HEK293 (cell line): ENCODE results near the gene IL1RAP.

Experiments
- CTCF ChIA-PET: fragments of 350-600 bp; formaldehyde crosslinking; extraction: SDS; loops from one replicate; lab custom pipeline; 2021; ENCODE audit warnings: antibody characterized with exemption; lab: Yijun Ruan, JAX
- POLR2A ChIA-PET: fragments of 300-600 bp; formaldehyde crosslinking; extraction: SDS; loops from one replicate; lab custom pipeline; 2020; ENCODE audit warnings: antibody characterized with exemption, inconsistent platforms; lab: Yijun Ruan, JAX
- H3K27ac ChIP-seq: fragments of 200-500 bp; sonication (Bioruptor generic); 2 replicates; pipeline ENCODE4 v1.5.1; 2014; ENCODE audit warnings: low read depth, low read length, control low read depth, inconsistent platforms; ENCODE audit errors: extremely low read depth
- H3K36me3 ChIP-seq, 2 experiments: fragments of 200-500 bp in 1 of 2; sonication (Bioruptor generic) in 1 of 2; 1 replicate in 1 of 2; 2 replicates in 1 of 2; pipeline ENCODE4 v1.5.1; 2014 to 2017; ENCODE audit warnings: inconsistent platforms in 2 of 2, low read length in 2 of 2; ENCODE audit not compliant: control insufficient read depth in 2 of 2, insufficient read depth in 1 of 2
- H3K4me1 ChIP-seq: fragments of 200-500 bp; sonication (Bioruptor generic); 2 replicates; pipeline ENCODE4 v1.5.1; 2014; ENCODE audit warnings: mild to moderate bottlenecking, low read length, inconsistent platforms; ENCODE audit not compliant: control insufficient read depth, insufficient read depth
- H3K4me3 ChIP-seq: 2 replicates; pipeline ENCODE4 v1.5.1; 2011; ENCODE audit warnings: low read depth, mild to moderate bottlenecking, control low read depth, low read length, moderate library complexity
- H3K9me3 ChIP-seq: fragments of 200-500 bp; sonication (Bioruptor generic); 2 replicates; pipeline ENCODE4 v1.5.1; 2014; ENCODE audit warnings: low read depth, low read length, inconsistent platforms; ENCODE audit not compliant: control insufficient read depth, insufficient read depth
- FEZF1 ChIP-seq: fragments of 450-650 bp; formaldehyde crosslinking; IDR thresholded peaks from 2 replicates; pipeline ENCODE4 v1.5.1; 2016; ENCODE audit warnings: missing biosample characterization, missing genetic modification characterization
- GLIS1 ChIP-seq: fragments of 450-650 bp; formaldehyde crosslinking; IDR thresholded peaks from 2 replicates; pipeline ENCODE4 v1.5.1; 2016; ENCODE audit warnings: missing biosample characterization, missing genetic modification characterization
- KLF1 ChIP-seq: fragments of 450-650 bp; formaldehyde crosslinking; IDR thresholded peaks from 2 replicates; pipeline ENCODE4 v1.5.1; 2016; ENCODE audit warnings: missing biosample characterization, missing genetic modification characterization
- MEIS1 ChIP-seq: sonication (generic); formaldehyde crosslinking; IDR thresholded peaks from 2 replicates; pipeline ENCODE4 v1.8.1; 2022; ENCODE audit warnings: missing genetic modification reagents, mild to moderate bottlenecking, borderline replicate concordance
- SP2 ChIP-seq: fragments of 450-650 bp; formaldehyde crosslinking; IDR thresholded peaks from 2 replicates; pipeline ENCODE4 v1.5.1; 2016; ENCODE audit warnings: missing biosample characterization, missing genetic modification characterization
- SP7 ChIP-seq: fragments of 450-650 bp; formaldehyde crosslinking; IDR thresholded peaks from 2 replicates; pipeline ENCODE4 v1.5.1; 2016; ENCODE audit warnings: missing biosample characterization, missing genetic modification characterization
- ZFHX2 ChIP-seq: fragments of 450-650 bp; formaldehyde crosslinking; conservative IDR thresholded peaks from 2 replicates; pipeline ENCODE4 v1.5.1; 2016; ENCODE audit warnings: missing biosample characterization, missing genetic modification characterization
- ZFP69B ChIP-seq: fragments of 450-650 bp; formaldehyde crosslinking; IDR thresholded peaks from 2 replicates; pipeline ENCODE4 v1.5.1; 2016; ENCODE audit warnings: missing biosample characterization, missing genetic modification characterization
- ZNF112 ChIP-seq: fragments of 450-650 bp; formaldehyde crosslinking; IDR thresholded peaks from 2 replicates; pipeline ENCODE4 v1.5.0; 2017; ENCODE audit warnings: missing biosample characterization, missing genetic modification characterization
- ZNF140 ChIP-seq: fragments of 450-650 bp; formaldehyde crosslinking; IDR thresholded peaks from 2 replicates; pipeline ENCODE4 v1.5.1; 2016; ENCODE audit warnings: missing biosample characterization, missing genetic modification characterization
- ZNF16 ChIP-seq: fragments of 450-650 bp; formaldehyde crosslinking; IDR thresholded peaks from 2 replicates; pipeline ENCODE4 v1.5.1; 2016; ENCODE audit warnings: low read depth, missing biosample characterization, missing genetic modification characterization
- ZNF248 ChIP-seq: fragments of 450-650 bp; formaldehyde crosslinking; IDR thresholded peaks from 2 replicates; pipeline ENCODE4 v1.5.1; 2017; ENCODE audit warnings: missing biosample characterization, missing genetic modification characterization
- ZNF292 ChIP-seq: fragments of 450-650 bp; formaldehyde crosslinking; IDR thresholded peaks from 2 replicates; pipeline ENCODE4 v1.5.1; 2016; ENCODE audit warnings: low read depth, missing biosample characterization, missing genetic modification characterization, borderline replicate concordance
- ZNF302 ChIP-seq: fragments of 450-650 bp; formaldehyde crosslinking; IDR thresholded peaks from 2 replicates; pipeline ENCODE4 v1.5.1; 2016; ENCODE audit warnings: missing biosample characterization, missing genetic modification characterization, low read depth
- ZNF354C ChIP-seq: fragments of 450-650 bp; formaldehyde crosslinking; IDR thresholded peaks from 2 replicates; pipeline ENCODE4 v1.5.1; 2016; ENCODE audit warnings: missing biosample characterization, missing genetic modification characterization, low read depth, borderline replicate concordance
- ZNF585B ChIP-seq: fragments of 450-650 bp; formaldehyde crosslinking; IDR thresholded peaks from 2 replicates; pipeline ENCODE4 v1.5.1; 2016; ENCODE audit warnings: missing biosample characterization, missing genetic modification characterization
- ZNF654 ChIP-seq: fragments of 450-650 bp; formaldehyde crosslinking; IDR thresholded peaks from 2 replicates; pipeline ENCODE4 v1.5.1; 2016; ENCODE audit warnings: low read depth, missing biosample characterization, missing genetic modification characterization
- ZNF677 ChIP-seq: fragments of 450-650 bp; IDR thresholded peaks from 2 replicates; pipeline ENCODE4 v1.5.0; 2018; ENCODE audit warnings: missing biosample characterization, mild to moderate bottlenecking, missing genetic modification characterization, moderate library complexity
- ZNF791 ChIP-seq: fragments of 450-650 bp; formaldehyde crosslinking; IDR thresholded peaks from 2 replicates; pipeline ENCODE4 v1.5.1; 2016; ENCODE audit warnings: missing biosample characterization, missing genetic modification characterization
- ZSCAN16 ChIP-seq: fragments of 450-650 bp; formaldehyde crosslinking; IDR thresholded peaks from 2 replicates; pipeline ENCODE4 v1.5.1; 2016; ENCODE audit warnings: missing biosample characterization, missing genetic modification characterization
- TF ChIP-seq, protein P1 (sequence below): fragments of 450-650 bp; formaldehyde crosslinking; IDR thresholded peaks from 2 replicates; pipeline ENCODE4 v1.5.1; 2016; ENCODE audit warnings: missing biosample characterization, missing genetic modification characterization
- TF ChIP-seq, protein P2 (sequence below): fragments of 450-650 bp; formaldehyde crosslinking; IDR thresholded peaks from 2 replicates; pipeline ENCODE4 v1.5.1; 2017; ENCODE audit warnings: missing biosample characterization, missing genetic modification characterization

The IL1RAP gene

DNA sequence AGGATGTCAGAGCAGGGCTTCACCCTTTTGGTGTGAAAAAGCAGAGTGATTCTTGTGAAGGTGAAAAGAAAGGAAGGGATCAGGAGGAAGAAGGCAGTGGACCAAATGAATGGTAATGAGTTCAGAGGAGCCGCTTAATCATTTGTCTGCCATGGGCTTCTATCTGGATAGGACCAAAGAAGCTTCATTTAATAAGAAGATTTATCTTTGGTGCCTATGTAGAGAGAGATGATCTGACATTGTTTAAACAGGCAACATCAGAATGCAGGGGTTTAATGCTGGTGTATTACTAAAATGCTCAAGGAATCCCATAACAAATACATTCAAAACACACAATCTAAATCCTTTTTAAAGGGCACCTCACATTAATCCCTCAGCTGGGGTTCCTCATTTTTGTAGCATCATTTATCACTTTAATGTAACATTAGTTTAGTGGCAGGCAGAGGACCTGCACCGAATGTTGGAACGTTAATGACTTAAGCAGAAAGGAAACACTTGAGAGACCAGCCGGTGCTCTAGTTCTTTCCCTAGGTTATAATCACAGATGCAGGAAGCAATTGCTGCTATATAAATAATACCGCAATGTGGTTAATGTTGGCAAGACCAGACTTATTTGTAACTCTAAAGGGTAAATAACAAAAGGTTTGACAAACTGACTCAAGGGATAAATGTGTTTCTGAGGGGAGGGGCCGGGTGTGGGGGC is 27.9 kb upstream of the IL1RAP start:
- Histone ChIP-seq H3K27ac (no peak overlapping the region), H3K4me1 (no peaks in the 10 kb centered on the region), H3K4me3 (no peak overlapping the region), H3K36me3 (no peaks in the 10 kb centered on the region), H3K9me3 (no peaks in the 10 kb centered on the region)
- 0 out of 2 replicates have a peak, but pooled peaks have one; percentile 23 for TF ChIP-seq GLIS1 (tag by site-specific recombination)
- 0 out of 2 replicates have a peak, but pooled peaks have one; percentile 20 for TF ChIP-seq SP7 (tag by site-specific recombination)
- TF ChIP-seq ZNF112 (tag by site-specific recombination): no peak
- POLR2A ChIA-PET: no interaction called here
- CTCF ChIA-PET: interaction anchor here (0.6 kb wide), 1 partner anchor 211 kb away, joined by 3 read pairs; no protein-coding TSS in a partner anchor

DNA sequence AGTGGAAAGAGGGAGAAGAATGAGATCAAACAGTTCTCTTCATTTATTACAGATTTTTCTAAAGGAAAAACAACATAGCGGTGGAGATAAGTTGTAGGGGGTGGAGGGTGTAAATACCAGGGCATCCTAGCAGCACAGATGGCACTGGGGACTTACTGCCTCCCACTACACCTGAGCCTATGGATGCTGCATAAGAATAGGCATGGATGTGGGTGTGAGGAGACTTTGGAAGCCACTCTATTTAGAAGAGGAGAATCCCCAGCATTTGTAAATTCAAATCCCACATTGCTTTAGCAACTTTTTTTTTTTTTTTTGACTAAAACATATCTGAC is 27.4 kb upstream of the IL1RAP start:
- H3K27ac ChIP-seq: no peak overlapping the region
- H3K36me3 ChIP-seq: no peaks in the 10 kb centered on the region
- H3K9me3 ChIP-seq: no peaks in the 10 kb centered on the region
- CTCF ChIA-PET: interaction anchor here (0.6 kb wide), 1 partner anchor 210 kb away, joined by 3 read pairs; no protein-coding TSS in a partner anchor
- no peak overlapping the region for H3K4me3 ChIP-seq
- POLR2A ChIA-PET: no interaction called here
- TF ChIP-seq ZSCAN16 (tag by site-specific recombination) (no peak), ZNF140 (tag by site-specific recombination) (no peak), SP7 (tag by site-specific recombination) (0 out of 2 replicates have a peak, but pooled peaks have one; percentile 0), MEIS1 (CRISPR knock-in tag) (no peak), ZNF354C (tag by site-specific recombination) (no peak), ZNF791 (tag by site-specific recombination) (no peak), ZFHX2 (peak; percentile 15; the same call in 1 of the 2 replicates), ZNF292 (tag by site-specific recombination) (no peak), FEZF1 (tag by site-specific recombination) (no peak), ZNF677 (tag by site-specific recombination) (no peak), ZFP69B (tag by site-specific recombination) (no peak)
- TF ChIP-seq, protein P1, sequence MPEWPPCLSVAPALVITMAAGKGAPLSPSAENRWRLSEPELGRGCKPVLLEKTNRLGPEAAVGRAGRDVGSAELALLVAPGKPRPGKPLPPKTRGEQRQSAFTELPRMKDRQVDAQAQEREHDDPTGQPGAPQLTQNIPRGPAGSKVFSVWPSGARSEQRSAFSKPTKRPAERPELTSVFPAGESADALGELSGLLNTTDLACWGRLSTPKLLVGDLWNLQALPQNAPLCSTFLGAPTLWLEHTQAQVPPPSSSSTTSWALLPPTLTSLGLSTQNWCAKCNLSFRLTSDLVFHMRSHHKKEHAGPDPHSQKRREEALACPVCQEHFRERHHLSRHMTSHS (tag by site-specific recombination): no peak
- H3K4me1 ChIP-seq: no peaks in the 10 kb centered on the region

- no peak overlapping the region for H3K4me3 ChIP-seq
- H3K36me3 ChIP-seq: no peaks in the 10 kb centered on the region
- no peaks in the 10 kb centered on the region for H3K4me1 ChIP-seq
- no peaks in the 10 kb centered on the region for H3K9me3 ChIP-seq
- TF ChIP-seq, protein P2, sequence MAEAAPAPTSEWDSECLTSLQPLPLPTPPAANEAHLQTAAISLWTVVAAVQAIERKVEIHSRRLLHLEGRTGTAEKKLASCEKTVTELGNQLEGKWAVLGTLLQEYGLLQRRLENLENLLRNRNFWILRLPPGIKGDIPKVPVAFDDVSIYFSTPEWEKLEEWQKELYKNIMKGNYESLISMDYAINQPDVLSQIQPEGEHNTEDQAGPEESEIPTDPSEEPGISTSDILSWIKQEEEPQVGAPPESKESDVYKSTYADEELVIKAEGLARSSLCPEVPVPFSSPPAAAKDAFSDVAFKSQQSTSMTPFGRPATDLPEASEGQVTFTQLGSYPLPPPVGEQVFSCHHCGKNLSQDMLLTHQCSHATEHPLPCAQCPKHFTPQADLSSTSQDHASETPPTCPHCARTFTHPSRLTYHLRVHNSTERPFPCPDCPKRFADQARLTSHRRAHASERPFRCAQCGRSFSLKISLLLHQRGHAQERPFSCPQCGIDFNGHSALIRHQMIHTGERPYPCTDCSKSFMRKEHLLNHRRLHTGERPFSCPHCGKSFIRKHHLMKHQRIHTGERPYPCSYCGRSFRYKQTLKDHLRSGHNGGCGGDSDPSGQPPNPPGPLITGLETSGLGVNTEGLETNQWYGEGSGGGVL: no peak
- TF ChIP-seq ZNF302 (tag by site-specific recombination) (no peak), ZNF248 (tag by site-specific recombination) (no peak), ZNF654 (no peak), KLF1 (no peak), SP2 (tag by site-specific recombination) (no peak), ZNF16 (tag by site-specific recombination) (no peak), ZNF585B (tag by site-specific recombination) (no peak)
- ChIA-PET POLR2A (no interaction called here), CTCF (no interaction called here)
- H3K27ac ChIP-seq: no peak overlapping the region
Measured at GRCh38 chr3:190486908-190487607, 26.8 kb upstream of the IL1RAP start.
